AG04449 (cell line): ENCODE results near the gene MLH1.

Source experiments
- CTCF ChIA-PET: fragments of 350-600 bp; formaldehyde crosslinking; extraction: SDS; loops from one replicate; lab custom pipeline; 2021; ENCODE audit warnings: antibody characterized with exemption; lab: Yijun Ruan, JAX
- POLR2A ChIA-PET: fragments of 400-600, 350-600 bp; formaldehyde crosslinking; extraction: SDS; loops from one replicate; lab custom pipeline; 2020; ENCODE audit warnings: antibody characterized with exemption, inconsistent platforms; lab: Yijun Ruan, JAX
- DNase-seq: peaks from one replicate; pipeline ENCODE4 v3.0.0-alpha.2; 2010; ENCODE audit warnings: low read depth, low spot score
- H3K4me3 ChIP-seq: 2 replicates; pipeline ENCODE4 v1.5.1; 2011; ENCODE audit warnings: low read depth, mild to moderate bottlenecking, control low read depth, low read length
- CTCF ChIP-seq: IDR thresholded peaks from one replicate; pipeline ENCODE4 v1.5.1; 2011; ENCODE audit warnings: mild to moderate bottlenecking, moderate library complexity, low read length, control low read depth, inconsistent platforms; ENCODE audit not compliant: insufficient read depth; ENCODE audit errors: missing control alignments

The MLH1 gene

GRCh38 chr3:37074178-37074577 lies 80.9 kb downstream of the MLH1 start:
- no peak for DNase-seq
- TF ChIP-seq CTCF, result no peak
- ChIA-PET POLR2A (no interaction called here), CTCF (no interaction called here)
- H3K4me3 ChIP-seq, result no peak overlapping the region

GRCh38 chr3:37075955-37076354 lies 82.6 kb downstream of the MLH1 start:
- H3K4me3 ChIP-seq, result no peak overlapping the region
- CTCF ChIA-PET, result no interaction called here
- no peak for TF ChIP-seq CTCF
- POLR2A ChIA-PET, result no interaction called here
- DNase-seq, result no peak

GRCh38 chr3:37082317-37082716 lies 89.0 kb downstream of the MLH1 start:
- ChIA-PET POLR2A (no interaction called here), CTCF (no interaction called here)
- no peak for DNase-seq
- no peak for TF ChIP-seq CTCF
- no peak overlapping the region for H3K4me3 ChIP-seq

- no peak for DNase-seq
Measured at GRCh38 chr3:37086918-37087317, 93.6 kb downstream of the MLH1 start.

GRCh38 chr3:37087870-37088269 lies 94.6 kb downstream of the MLH1 start:
- ChIA-PET CTCF (interaction anchor here (1.3 kb wide), 1 partner anchor 9 kb away, joined by 3 read pairs; no protein-coding TSS in a partner anchor), POLR2A (no interaction called here)
- no peak for TF ChIP-seq CTCF

More at GRCh38 chr3:37086918-37087317, 93.6 kb downstream of the MLH1 start:
- POLR2A ChIA-PET, result no interaction called here
- CTCF ChIA-PET, result no interaction called here
- no peak for TF ChIP-seq CTCF
- no peak overlapping the region for H3K4me3 ChIP-seq

GRCh38 chr3:37092484-37092883 lies 99.2 kb downstream of the MLH1 start:
- no peak overlapping the region for H3K4me3 ChIP-seq
- no peak for DNase-seq
- no peak for TF ChIP-seq CTCF
- POLR2A ChIA-PET, result interaction anchor here (0.6 kb wide), 1 partner anchor 21 kb away, joined by 4 read pairs; no protein-coding TSS in a partner anchor
- CTCF ChIA-PET, result no interaction called here

More at GRCh38 chr3:37087870-37088269, 94.6 kb downstream of the MLH1 start:
- H3K4me3 ChIP-seq, result no peak overlapping the region
- no peak for DNase-seq
